GM21576 (cell line): ENCODE measurements around the gene PPP6R2.
"Not testable (repeated sequence)": the region's sequence is repeated elsewhere in the genome, so short reads cannot be mapped to it uniquely, and the experiment has no call there.

Experiments used
- ATAC-seq: cut with Tn5 transposase; IDR thresholded peaks from one replicate; pipeline ENCODE4 v1.9.1; 2021; ENCODE audit warnings: mild to moderate bottlenecking, moderate library complexity; ENCODE audit not compliant: unreplicated experiment

PPP6R2 gene

GRCh38 chr22:50397371-50398060, 54.4 kb downstream of the PPP6R2 start:
- ATAC-seq, result not testable (repeated sequence)

GRCh38 chr22:50398831-50399648, 55.9 kb downstream of the PPP6R2 start:
- ATAC-seq, result no peak

- no peak for ATAC-seq
These were observed 56.7 kb downstream of the PPP6R2 start for GRCh38 chr22:50399751-50400331.

- no peak for ATAC-seq
These were observed 57.3 kb downstream of the PPP6R2 start for GRCh38 chr22:50400406-50400805.

GRCh38 chr22:50400931-50401330, 57.8 kb downstream of the PPP6R2 start:
- ATAC-seq, result no peak

GRCh38 chr22:50401907-50402306, 58.8 kb downstream of the PPP6R2 start:
- ATAC-seq, result no peak

GRCh38 chr22:50403701-50404101, 60.6 kb downstream of the PPP6R2 start:
- no peak for ATAC-seq

- ATAC-seq, result no peak
These were observed 63.5 kb downstream of the PPP6R2 start for GRCh38 chr22:50406416-50407170.

GRCh38 chr22:50408311-50408710, 65.2 kb downstream of the PPP6R2 start:
- no peak for ATAC-seq

GRCh38 chr22:50408954-50409353, 65.8 kb downstream of the PPP6R2 start:
- ATAC-seq, result not testable (repeated sequence)

GRCh38 chr22:50414476-50415248, 71.5 kb downstream of the PPP6R2 start:
- ATAC-seq, result no peak

GRCh38 chr22:50415426-50415825, 72.3 kb downstream of the PPP6R2 start:
- no peak for ATAC-seq

- no peak for ATAC-seq
These were observed 73.9 kb downstream of the PPP6R2 start for GRCh38 chr22:50416996-50417395.

GRCh38 chr22:50417411-50418210, 74.5 kb downstream of the PPP6R2 start:
- ATAC-seq, result no peak

- ATAC-seq, result no peak
These were observed 75.5 kb downstream of the PPP6R2 start for GRCh38 chr22:50418624-50419023.

GRCh38 chr22:50419116-50419515, 76.0 kb downstream of the PPP6R2 start:
- no peak for ATAC-seq

GRCh38 chr22:50420015-50420414, 76.9 kb downstream of the PPP6R2 start:
- ATAC-seq, result no peak

- no peak for ATAC-seq
These were observed 77.5 kb downstream of the PPP6R2 start for GRCh38 chr22:50420581-50420980.

GRCh38 chr22:50422046-50422445, 78.9 kb downstream of the PPP6R2 start:
- no peak for ATAC-seq
